Measurements from ENCODE around the gene COL7A1. TPM values are rescaled to one million over a fixed set of nuclear protein-coding genes. Genes with fewer than 3 reads are reported as not detected.
A peak's percentile ranks its signal among the peaks of the same experiment; 100 is the strongest.

COL7A1 gene
- total and polyA plus RNA-seq, 2 of the 13 experiments (the other 11 are each of a cell fraction or from before 2014, with no cell fraction given), result 2.7 to 11.7 TPM

DNA sequence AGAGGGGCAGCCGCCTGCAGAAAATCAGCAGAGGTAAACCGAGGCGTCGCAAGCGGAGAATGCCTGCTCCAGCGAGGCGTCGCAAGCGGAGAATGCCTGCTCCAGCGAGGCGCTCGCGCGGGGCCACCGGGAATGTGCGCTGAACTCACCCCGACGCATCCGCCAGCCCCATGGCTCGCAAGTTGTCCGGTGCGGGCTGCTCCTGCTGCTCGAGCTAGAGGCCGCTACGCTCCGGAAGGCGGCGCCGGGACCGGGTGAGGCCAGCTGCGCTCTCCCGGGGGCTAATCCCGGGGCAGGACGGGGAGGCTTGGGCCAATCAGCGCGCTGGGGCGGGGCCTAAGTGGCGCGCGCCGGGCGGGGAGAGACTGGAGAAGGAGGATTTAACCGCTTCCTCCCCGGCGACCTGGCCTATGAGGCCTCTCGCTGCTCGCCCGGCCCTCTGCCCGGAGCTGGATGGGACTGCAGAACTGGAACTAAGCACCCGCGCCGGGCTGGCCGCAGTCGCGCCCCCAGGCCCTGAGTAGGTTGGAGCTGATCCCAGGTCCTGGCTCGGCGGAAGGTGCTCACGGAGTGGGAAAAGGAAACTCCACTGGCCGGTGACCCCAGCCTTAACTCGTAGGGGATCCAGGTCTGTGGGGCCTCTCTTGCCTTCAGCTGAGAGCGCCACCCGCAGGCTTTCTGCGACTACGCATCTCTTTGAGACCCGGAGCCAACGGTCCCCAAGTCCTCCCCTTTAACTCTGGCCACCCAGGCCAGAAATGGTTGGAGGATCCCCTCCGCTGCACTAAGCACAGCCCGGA is 40.3 kb upstream of the COL7A1 start, which contains the start of gene SLC26A6 (continued):
- TF ChIP-seq, protein P1, sequence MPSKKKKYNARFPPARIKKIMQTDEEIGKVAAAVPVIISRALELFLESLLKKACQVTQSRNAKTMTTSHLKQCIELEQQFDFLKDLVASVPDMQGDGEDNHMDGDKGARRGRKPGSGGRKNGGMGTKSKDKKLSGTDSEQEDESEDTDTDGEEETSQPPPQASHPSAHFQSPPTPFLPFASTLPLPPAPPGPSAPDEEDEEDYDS (CRISPR knock-in tag; IDR thresholded peaks at IDR 0.05), result peak; percentile 93
- 0 out of 2 replicates have a peak, but pooled peaks have one; percentile 16 for TF ChIP-seq MAFG (CRISPR knock-in tag; IDR thresholded peaks at IDR 0.05)
- TF ChIP-seq ZNF367 (CRISPR knock-in tag; IDR thresholded peaks at IDR 0.05; ENCODE audit: borderline replicate concordance), result no peak
- no peak for TF ChIP-seq ZZZ3 (CRISPR knock-in tag; IDR thresholded peaks at IDR 0.05; ENCODE audit: borderline replicate concordance)
- TF ChIP-seq ZNF777 (CRISPR knock-in tag; IDR thresholded peaks at IDR 0.05), result no peak
- peak; percentile 42; the same call in 1 of the 2 replicates for TF ChIP-seq ZNF331 (CRISPR knock-in tag; IDR thresholded peaks at IDR 0.05)
- no peak for TF ChIP-seq SUZ12 (IDR thresholded peaks at IDR 0.05; ENCODE audit: low read depth, low read length)
- TF ChIP-seq ZNF790 (CRISPR knock-in tag; IDR thresholded peaks at IDR 0.05; ENCODE audit: borderline replicate concordance), result peak; percentile 97
- TF ChIP-seq ZNF136 (CRISPR knock-in tag; IDR thresholded peaks at IDR 0.05; ENCODE audit: low read depth), result 0 out of 2 replicates have a peak, but pooled peaks have one; percentile 61
- no peak for TF ChIP-seq KDM3A (CRISPR knock-in tag; IDR thresholded peaks at IDR 0.05; ENCODE audit: low read depth)
- TF ChIP-seq ZNF670 (CRISPR knock-in tag; IDR thresholded peaks at IDR 0.05; ENCODE audit: borderline replicate concordance), result peak; percentile 88
- TF ChIP-seq ZNF292 (CRISPR knock-in tag; IDR thresholded peaks at IDR 0.05; ENCODE audit: borderline replicate concordance, low read depth), result peak; percentile 33; the same call in 1 of the 2 replicates
- peak; percentile 80 for TF ChIP-seq ZNF589 (CRISPR knock-in tag; conservative IDR thresholded peaks at IDR 0.05)
- 0 out of 2 replicates have a peak, but pooled peaks have one; percentile 76 for TF ChIP-seq CERS6 (CRISPR knock-in tag; IDR thresholded peaks at IDR 0.05)
- TF ChIP-seq BCL6 (CRISPR knock-in tag; IDR thresholded peaks at IDR 0.05), result peak; percentile 33
- TF ChIP-seq USF2 (IDR thresholded peaks at IDR 0.05; ENCODE audit: low read depth, low read length), result no peak
- TF ChIP-seq USF2 (CRISPR knock-in tag; IDR thresholded peaks at IDR 0.05; ENCODE audit: borderline replicate concordance), result no peak
- TF ChIP-seq FOXO4 (CRISPR knock-in tag; conservative IDR thresholded peaks at IDR 0.05), result 0 out of 2 replicates have a peak, but pooled peaks have one; percentile 83
- peak; percentile 30; the same call in 1 of the 2 replicates for TF ChIP-seq ZFP62 (CRISPR knock-in tag; IDR thresholded peaks at IDR 0.05)
- peak; percentile 49 for TF ChIP-seq ZNF446 (CRISPR knock-in tag; IDR thresholded peaks at IDR 0.05)
- peak; percentile 85 for TF ChIP-seq BRF2 (CRISPR knock-in tag; IDR thresholded peaks at IDR 0.05)
- TF ChIP-seq ZNF567 (CRISPR knock-in tag; IDR thresholded peaks at IDR 0.05; ENCODE audit: borderline replicate concordance), result 0 out of 2 replicates have a peak, but pooled peaks have one; percentile 11
- peak; percentile 75 for TF ChIP-seq ZNF230 (CRISPR knock-in tag; IDR thresholded peaks at IDR 0.05)

Data from HepG2 (cell line).